DOHH2 (cell line): ENCODE measurements around the gene ACSM4.

ENCODE experiments used
- CTCF ChIP-seq: fragments of 200-600 bp; sonication (generic); IDR thresholded peaks from one replicate; pipeline ENCODE4 v1.5.1; 2014; ENCODE audit warnings: antibody characterized with exemption, mild to moderate bottlenecking, low read depth, low read length; ENCODE audit not compliant: poor library complexity, severe bottlenecking
- EZH2phosphoT487 ChIP-seq: fragments of 200-600 bp; sonication (generic); IDR thresholded peaks from 2 replicates; pipeline ENCODE4 v1.6.1; 2017; ENCODE audit warnings: borderline replicate concordance, mild to moderate bottlenecking, antibody characterized with exemption, low read length, moderate library complexity, mixed read lengths

GRCh38 chr12:7376196-7376595, 72.3 kb downstream of the ACSM4 start:
- no peak for TF ChIP-seq CTCF
- TF ChIP-seq EZH2phosphoT487, result no peak
